Endothelial cell of umbilical vein (primary cell): Measurements from ENCODE around the gene PSMA7. TPM values are rescaled to one million over a fixed set of nuclear protein-coding genes. Genes with fewer than 3 reads are reported as not detected.

Experiments used
- BruUV-seq: library from RNA; stranded (reverse); fragments of 400-500 nt; replicated peaks from 2 replicates; lab custom pipeline; 2021; lab: Mats Ljungman, UMichigan
- CTCF ChIA-PET: fragments of 300-600, 350-600 bp; sonication (Branson Sonifier 250); formaldehyde crosslinking; loops from one replicate; lab custom pipeline; 2021; ENCODE audit warnings: antibody characterized with exemption, inconsistent platforms; lab: Charles Lee
- POLR2A ChIA-PET: fragments of 300-600, 350-600 bp; sonication (Branson Sonifier 250); formaldehyde crosslinking; loops from one replicate; lab custom pipeline; 2021; ENCODE audit warnings: antibody characterized with exemption, inconsistent platforms; lab: Charles Lee
- DNase-seq: peaks from one replicate; pipeline ENCODE4 v3.0.0-alpha.2; 2011; ENCODE audit warnings: low read depth, low spot score
- FAIRE-seq: peaks from 2 replicates; lab custom pipeline; 2011; peaks lifted over from hg19 to GRCh38; lab: Jason Lieb, UNC
- H2AFZ ChIP-seq: 2 replicates; pipeline ENCODE4 v1.6.0; 2012; ENCODE audit warnings: low read depth, low read length, control low read depth, inconsistent platforms
- H3K27ac ChIP-seq: 2 replicates; pipeline ENCODE4 v1.5.1; 2011; ENCODE audit warnings: low read depth, mild to moderate bottlenecking, control low read depth, low read length, moderate library complexity; ENCODE audit not compliant: insufficient read depth
- H3K27me3 ChIP-seq, 2 experiments: 2 replicates each; pipeline versions ENCODE4 v1.6.0 to v1.6.1; 2011; ENCODE audit warnings: low read length in 2 of 2, mixed read lengths in 1 of 2; ENCODE audit not compliant: control insufficient read depth in 2 of 2, insufficient read depth in 2 of 2
- H3K36me3 ChIP-seq, 2 experiments: 2 replicates in 1 of 2; 3 replicates in 1 of 2; pipeline ENCODE4 v1.5.1; 2011; ENCODE audit warnings: low read length in 2 of 2, mild to moderate bottlenecking in 1 of 2, moderate library complexity in 1 of 2; ENCODE audit not compliant: control insufficient read depth in 2 of 2, insufficient read depth in 2 of 2; ENCODE audit errors: extremely low read depth in 1 of 2
- H3K4me1 ChIP-seq: 3 replicates; pipeline ENCODE4 v1.5.1; 2011; ENCODE audit warnings: mild to moderate bottlenecking, low read length; ENCODE audit not compliant: control insufficient read depth, insufficient read depth; ENCODE audit errors: extremely low read depth
- H3K4me2 ChIP-seq: 2 replicates; pipeline ENCODE4 v1.6.1; 2011; ENCODE audit warnings: low read length, control low read depth, mixed read lengths; ENCODE audit not compliant: insufficient read depth
- H3K4me3 ChIP-seq, 3 experiments: fragments of 200-600 bp in 1 of 3; sonication (generic), shearing (Covaris generic) in 1 of 3; replicated peaks in 1 of 3; 2 replicates each; pipeline ENCODE4 v1.5.1; 2011 to 2016; ENCODE audit warnings: control low read depth in 3 of 3, low read length in 3 of 3, mild to moderate bottlenecking in 2 of 3, inconsistent platforms in 1 of 3, low read depth in 1 of 3, moderate library complexity in 1 of 3; ENCODE audit not compliant: insufficient read depth in 1 of 3
- H3K79me2 ChIP-seq: 2 replicates; pipeline ENCODE4 v1.6.0; 2012; ENCODE audit warnings: low read length, inconsistent platforms; ENCODE audit not compliant: control insufficient read depth, insufficient read depth
- H3K9ac ChIP-seq: replicated peaks from 2 replicates; pipeline ENCODE3; 2011; ENCODE audit warnings: low read length, control low read depth; ENCODE audit not compliant: insufficient read depth; ENCODE audit errors: extremely low read depth
- H3K9me1 ChIP-seq: replicated peaks from 3 replicates; pipeline ENCODE4 v1.6.0; 2011; ENCODE audit warnings: mild to moderate bottlenecking, low read length; ENCODE audit not compliant: control insufficient read depth, insufficient read depth; ENCODE audit errors: extremely low read depth
- H3K9me3 ChIP-seq: replicated peaks from 2 replicates; pipeline ENCODE4 v1.5.1; 2012; ENCODE audit warnings: low read length, inconsistent platforms; ENCODE audit not compliant: control insufficient read depth, insufficient read depth
- H4K20me1 ChIP-seq: replicated peaks from 2 replicates; pipeline ENCODE3; 2011; ENCODE audit warnings: mild to moderate bottlenecking, low read length; ENCODE audit not compliant: control insufficient read depth, insufficient read depth; ENCODE audit errors: extremely low read depth
- EZH2 ChIP-seq: IDR thresholded peaks from 2 replicates; pipeline ENCODE4 v1.6.1; 2012; ENCODE audit warnings: borderline replicate concordance, low read depth, mild to moderate bottlenecking, moderate library complexity, low read length, inconsistent platforms; ENCODE audit not compliant: severe bottlenecking
- FOS ChIP-seq: IDR thresholded peaks from 2 replicates; pipeline ENCODE4 v1.6.1; 2011; ENCODE audit warnings: mild to moderate bottlenecking, low read length, moderate library complexity, borderline replicate concordance; ENCODE audit not compliant: insufficient read depth
- GATA2 ChIP-seq: IDR thresholded peaks from 2 replicates; pipeline ENCODE4 v1.7.0; 2011; ENCODE audit warnings: low read depth, mild to moderate bottlenecking, moderate library complexity, mixed read lengths, low read length; ENCODE audit not compliant: insufficient read length, insufficient read depth
- JUN ChIP-seq: IDR thresholded peaks from 2 replicates; pipeline ENCODE4 v1.6.1; 2011; ENCODE audit warnings: borderline replicate concordance, low read depth; ENCODE audit not compliant: insufficient read length, insufficient read depth
- MAX ChIP-seq: IDR thresholded peaks from 2 replicates; pipeline ENCODE4 v1.6.1; 2011; ENCODE audit not compliant: insufficient read depth, insufficient read length
- MYC ChIP-seq: IDR thresholded peaks from one replicate; pipeline ENCODE4 v1.6.1; 2011; ENCODE audit warnings: mild to moderate bottlenecking, low read depth, low read length
- POLR2A ChIP-seq: IDR thresholded peaks from 2 replicates; pipeline ENCODE4 v1.6.1; 2012; ENCODE audit warnings: low read depth, mild to moderate bottlenecking, control low read depth, low read length
- POLR2AphosphoS5 ChIP-seq: IDR thresholded peaks from 2 replicates; pipeline ENCODE4 v1.6.1; 2012; ENCODE audit warnings: low read depth, mild to moderate bottlenecking, control low read depth, low read length, moderate library complexity; ENCODE audit not compliant: insufficient read depth
- dilution Hi-C: fragments of 300-500 bp; cut with MboI; formaldehyde crosslinking; loops from one replicate; pipeline ENCODE4 v1.15.0; 2019; ENCODE audit warnings: low sequenced_read_pairs; ENCODE audit not compliant: extremely low pct_ligation_motif_present
- intact Hi-C: fragments of 100-400 bp; cut with micrococcal nuclease; formaldehyde crosslinking; loops from one replicate; pipeline ENCODE4 v1.10.0; 2022
- polyA plus RNA-seq, 4 experiments: library from polyadenylated mRNA; depleted of rRNA in 3 of 4; stranded (reverse) in 3 of 4; unstranded in 1 of 4; fragments of >200 nt; gene quantifications; 2 replicates each; pipeline versions ENCODE4 v1.2.1 to v1.2.3, GENCODE V29; 2011 to 2012; ENCODE audit warnings: missing spikeins in 1 of 4
- total RNA-seq: library from RNA; stranded (reverse); gene quantifications from 2 replicates; pipeline ENCODE4 v1.2.3, GENCODE V29; 2021
- TF ChIP-seq, protein P1 (sequence below), 2 donors: IDR thresholded peaks; 1 replicate in 1 of 2; 2 replicates in 1 of 2; pipeline ENCODE4 v1.5.1; 2011; ENCODE audit warnings: low read length in 2 of 2, mild to moderate bottlenecking in 2 of 2, moderate library complexity in 2 of 2, control low read depth in 1 of 2, inconsistent platforms in 1 of 2, low read depth in 1 of 2; ENCODE audit not compliant: insufficient read depth in 1 of 2; ENCODE audit errors: extremely low read depth in 1 of 2

The PSMA7 gene
- total and polyA plus RNA-seq, 2 donors (not counting 3 experiments of a cell fraction or from before 2014, with no cell fraction given) = 393 to 826 TPM

DNA sequence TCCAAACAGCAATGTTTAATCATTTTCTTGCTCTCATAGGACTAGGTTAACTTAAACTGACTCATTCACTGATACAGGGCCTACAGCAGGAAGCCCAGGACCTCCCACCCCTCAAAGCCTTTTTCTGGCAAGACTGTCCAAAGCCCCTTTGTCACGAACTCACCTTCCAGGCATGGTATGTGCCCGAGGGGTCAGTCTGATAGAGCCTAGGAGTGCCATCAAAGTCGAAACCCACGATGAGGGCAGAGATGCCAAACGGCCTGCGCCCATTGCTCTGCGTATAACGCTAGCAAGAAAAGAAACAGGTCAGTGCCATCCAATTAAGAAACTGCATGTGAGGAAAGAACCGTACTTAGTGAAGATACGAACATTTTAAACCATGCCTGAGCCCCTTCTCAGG lies 4.3 kb downstream of the PSMA7 start:
- DNase-seq = no peak
- dilution Hi-C loops = no loop called here
- H3K9ac ChIP-seq = no peak overlapping the region
- FAIRE-seq = no peak
- no peaks in the 10 kb centered on the region for H3K9me3 ChIP-seq
- intact Hi-C loops = loop anchor here (5.0 kb wide), 1 partner anchor 72 kb away; the partner anchor contains the start of gene TAF4
- peaks cover 40 to 52% of the 10 kb centered on the region in 2 experiments for H3K36me3 ChIP-seq
- peaks cover 7% of the 10 kb centered on the region for H4K20me1 ChIP-seq
- no peak overlapping the region for H2AFZ ChIP-seq
- H3K27ac ChIP-seq = no peak overlapping the region
- BruUV-seq = no TSS peak
- ChIA-PET CTCF (interaction anchor here (1.0 kb wide), 1 partner anchor 12 kb away, joined by 4 read pairs; no protein-coding TSS in a partner anchor), POLR2A (no interaction called here)
- H3K4me1 ChIP-seq = no peaks in the 10 kb centered on the region
- H3K79me2 ChIP-seq = peaks cover 45% of the 10 kb centered on the region
- no peaks in the 10 kb centered on the region for H3K9me1 ChIP-seq
- TF ChIP-seq, protein P1, sequence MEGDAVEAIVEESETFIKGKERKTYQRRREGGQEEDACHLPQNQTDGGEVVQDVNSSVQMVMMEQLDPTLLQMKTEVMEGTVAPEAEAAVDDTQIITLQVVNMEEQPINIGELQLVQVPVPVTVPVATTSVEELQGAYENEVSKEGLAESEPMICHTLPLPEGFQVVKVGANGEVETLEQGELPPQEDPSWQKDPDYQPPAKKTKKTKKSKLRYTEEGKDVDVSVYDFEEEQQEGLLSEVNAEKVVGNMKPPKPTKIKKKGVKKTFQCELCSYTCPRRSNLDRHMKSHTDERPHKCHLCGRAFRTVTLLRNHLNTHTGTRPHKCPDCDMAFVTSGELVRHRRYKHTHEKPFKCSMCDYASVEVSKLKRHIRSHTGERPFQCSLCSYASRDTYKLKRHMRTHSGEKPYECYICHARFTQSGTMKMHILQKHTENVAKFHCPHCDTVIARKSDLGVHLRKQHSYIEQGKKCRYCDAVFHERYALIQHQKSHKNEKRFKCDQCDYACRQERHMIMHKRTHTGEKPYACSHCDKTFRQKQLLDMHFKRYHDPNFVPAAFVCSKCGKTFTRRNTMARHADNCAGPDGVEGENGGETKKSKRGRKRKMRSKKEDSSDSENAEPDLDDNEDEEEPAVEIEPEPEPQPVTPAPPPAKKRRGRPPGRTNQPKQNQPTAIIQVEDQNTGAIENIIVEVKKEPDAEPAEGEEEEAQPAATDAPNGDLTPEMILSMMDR (IDR thresholded peaks at IDR 0.05; ENCODE audit: extremely low read depth in 1 of 2, insufficient read depth in 1 of 2, low read depth in 1 of 2, low read length in 2 of 2) = no peak
- no peak for TF ChIP-seq FOS
- no peak for TF ChIP-seq POLR2AphosphoS5
- TF ChIP-seq GATA2 = no peak
- H3K4me3 ChIP-seq = no peak overlapping the region
- no peaks in the 10 kb centered on the region for H3K27me3 ChIP-seq
- no peak overlapping the region for H3K4me2 ChIP-seq

DNA sequence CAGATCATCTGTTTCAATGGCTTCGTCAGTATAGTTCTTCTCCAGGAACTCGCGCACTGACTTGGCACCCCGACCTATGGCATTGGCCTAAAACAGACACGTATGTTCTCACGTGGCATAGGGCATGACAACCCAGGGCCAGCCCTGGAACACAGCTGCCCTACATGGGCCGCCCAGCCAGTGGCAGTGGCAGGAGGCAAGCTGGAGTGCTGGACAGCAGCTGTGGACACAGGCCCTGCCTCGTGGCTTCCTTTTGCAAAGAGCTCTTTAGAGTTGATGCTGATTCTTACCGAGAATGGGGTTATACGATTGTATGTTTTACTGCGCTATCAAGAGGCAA lies 5.0 kb downstream of the PSMA7 start:
- TF ChIP-seq POLR2A = no peak
- no peak for TF ChIP-seq JUN
- TF ChIP-seq, protein P1 (IDR thresholded peaks at IDR 0.05; ENCODE audit: extremely low read depth in 1 of 2, insufficient read depth in 1 of 2, low read depth in 1 of 2, low read length in 2 of 2) = no peak
- TF ChIP-seq POLR2AphosphoS5 = no peak
- TF ChIP-seq GATA2 = no peak
- no peak for TF ChIP-seq FOS
- TF ChIP-seq EZH2 = no peak
- TF ChIP-seq MYC = no peak
- no peak for TF ChIP-seq MAX
- H3K36me3 ChIP-seq = peaks cover 40 to 55% of the 10 kb centered on the region in 2 experiments
- FAIRE-seq = no peak
- H3K4me1 ChIP-seq = no peaks in the 10 kb centered on the region
- H3K79me2 ChIP-seq = peaks cover 45% of the 10 kb centered on the region
- POLR2A ChIA-PET = no interaction called here
- H3K4me3 ChIP-seq = no peak overlapping the region
- no peak for DNase-seq
- CTCF ChIA-PET = interaction anchor here (0.7 to 6.1 kb wide), 5 partner anchors 11 to 127 kb away, joined by 3 to 75 read pairs (median 4); no protein-coding TSS in a partner anchor
- no TSS peak for BruUV-seq
- dilution Hi-C loops (no loop called here), intact Hi-C loops (loop anchor here (5.0 kb wide), 1 partner anchor 71 kb away; the partner anchor contains the start of gene TAF4)
- H3K9me3 ChIP-seq = no peaks in the 10 kb centered on the region
- H3K9ac ChIP-seq = no peak overlapping the region
- H3K27ac ChIP-seq = no peak overlapping the region
- H3K4me2 ChIP-seq = no peak overlapping the region
- no peaks in the 10 kb centered on the region for H3K27me3 ChIP-seq
- peaks cover 7% of the 10 kb centered on the region for H4K20me1 ChIP-seq
- H2AFZ ChIP-seq = no peak overlapping the region
- H3K9me1 ChIP-seq = no peaks in the 10 kb centered on the region
